Fibroblast of lung (primary cell): ENCODE data around the gene PRKCSH.

Source experiments
- CTCF ChIP-seq, 2 donors: IDR thresholded peaks in 1 of 2; conservative IDR thresholded peaks in 1 of 2; 1 replicate in 1 of 2; 2 replicates in 1 of 2; pipeline ENCODE4 v1.5.1; 2011 to 2012; ENCODE audit warnings: low read length in 2 of 2, control low read depth in 1 of 2, inconsistent platforms in 1 of 2, low read depth in 1 of 2, mild to moderate bottlenecking in 1 of 2
- EZH2 ChIP-seq: IDR thresholded peaks from 2 replicates; pipeline ENCODE4 v1.5.1; 2012; ENCODE audit warnings: low read length, control low read depth, mild to moderate bottlenecking; ENCODE audit errors: missing control alignments

GRCh38 chr19:11450570-11451326 is 15.3 kb downstream of the PRKCSH start:
- TF ChIP-seq CTCF (conservative IDR thresholded peaks at IDR 0.05 in 1 of 2, IDR thresholded peaks at IDR 0.05 in 1 of 2; ENCODE audit: low read depth in 1 of 2, low read length in 2 of 2): no peak
- TF ChIP-seq EZH2: no peak
